Cardiac muscle cell (in vitro differentiated cells and primary cell): ENCODE data around the gene DNAI2. TPM values are rescaled to one million over a fixed set of nuclear protein-coding genes. Genes with fewer than 3 reads are reported as not detected.

ENCODE experiments used
- DNase-seq, 2 donors: peaks; one replicate each; pipeline versions ENCODE4 v3.0.0 to v3.0.0-alpha.2; 2010 to 2017; ENCODE audit warnings: low read depth in 1 of 2, low spot score in 1 of 2
- H3K27ac ChIP-seq: fragments of 200-600 bp; sonication (generic); 2 replicates; pipeline ENCODE4 v1.5.1; 2016
- H3K27me3 ChIP-seq: fragments of 200-600 bp; sonication (generic); 2 replicates; pipeline ENCODE4 v1.6.0; 2016; ENCODE audit warnings: control low read depth
- H3K36me3 ChIP-seq: fragments of 200-600 bp; sonication (generic); 2 replicates; pipeline ENCODE4 v1.5.1; 2016; ENCODE audit warnings: control low read depth
- H3K4me1 ChIP-seq: fragments of 200-600 bp; sonication (generic); 2 replicates; pipeline ENCODE4 v1.8.1; 2017; ENCODE audit warnings: low read depth, mild to moderate bottlenecking, mixed run types
- H3K4me3 ChIP-seq: fragments of 200-600 bp; sonication (generic); 2 replicates; pipeline ENCODE4 v1.5.1; 2016; ENCODE audit warnings: mild to moderate bottlenecking
- H3K9me3 ChIP-seq: fragments of 200-600 bp; sonication (generic); 2 replicates; pipeline ENCODE4 v1.5.1; 2017; ENCODE audit warnings: low read depth, mild to moderate bottlenecking, control low read depth
- CTCF ChIP-seq: IDR thresholded peaks from 2 replicates; pipeline ENCODE4 v1.5.1; 2012; ENCODE audit warnings: low read depth, mild to moderate bottlenecking, low read length
- polyA plus RNA-seq: library from polyadenylated mRNA; unstranded; fragments of >200 nt; fragmentation: Nextera tagmentation; extraction: Ambion mirVana; gene quantifications from 2 replicates; pipeline ENCODE4 v1.2.1, GENCODE V29; 2016
- total RNA-seq: library from RNA; depleted of rRNA; stranded (reverse); fragments of >200 nt; gene quantifications from 2 replicates; pipeline ENCODE4 v1.2.3, GENCODE V29; 2016

Gene DNAI2
- total and polyA plus RNA-seq, 2 experiments from 2014 or later = not detected

GRCh38 chr17:74252211-74252610 lies 21.8 kb upstream of the DNAI2 start:
- Histone ChIP-seq H3K27ac (no peak overlapping the region), H3K36me3 (no peaks in the 10 kb centered on the region), H3K4me3 (no peak overlapping the region), H3K27me3 (no peaks in the 10 kb centered on the region), H3K9me3 (no peaks in the 10 kb centered on the region), H3K4me1 (no peaks in the 10 kb centered on the region)
- DNase-seq = no peak
- no peak for TF ChIP-seq CTCF

GRCh38 chr17:74253036-74253435 lies 21.0 kb upstream of the DNAI2 start:
- H3K36me3 ChIP-seq = no peaks in the 10 kb centered on the region

GRCh38 chr17:74257311-74257710 lies 16.7 kb upstream of the DNAI2 start:
- no peak for TF ChIP-seq CTCF

More at GRCh38 chr17:74253036-74253435, 21.0 kb upstream of the DNAI2 start:
- no peaks in the 10 kb centered on the region for H3K4me1 ChIP-seq
- H3K4me3 ChIP-seq = no peak overlapping the region
- no peak for TF ChIP-seq CTCF
- H3K27me3 ChIP-seq = no peaks in the 10 kb centered on the region
- H3K27ac ChIP-seq = no peak overlapping the region
- no peak for DNase-seq
- H3K9me3 ChIP-seq = no peaks in the 10 kb centered on the region

GRCh38 chr17:74259667-74260524 lies 14.1 kb upstream of the DNAI2 start:
- H3K4me3 ChIP-seq = no peak overlapping the region
- no peaks in the 10 kb centered on the region for H3K9me3 ChIP-seq
- H3K4me1 ChIP-seq = no peaks in the 10 kb centered on the region
- no peaks in the 10 kb centered on the region for H3K27me3 ChIP-seq
- H3K27ac ChIP-seq = no peak overlapping the region
- no peaks in the 10 kb centered on the region for H3K36me3 ChIP-seq
- TF ChIP-seq CTCF = no peak
- no peak for DNase-seq

More at GRCh38 chr17:74257311-74257710, 16.7 kb upstream of the DNAI2 start:
- H3K27ac ChIP-seq = no peak overlapping the region
- H3K9me3 ChIP-seq = no peaks in the 10 kb centered on the region
- no peaks in the 10 kb centered on the region for H3K27me3 ChIP-seq
- DNase-seq = no peak
- H3K4me3 ChIP-seq = no peak overlapping the region
- H3K36me3 ChIP-seq = no peaks in the 10 kb centered on the region
- no peaks in the 10 kb centered on the region for H3K4me1 ChIP-seq

- no peaks in the 10 kb centered on the region for H3K4me1 ChIP-seq
- no peak for DNase-seq
- H3K36me3 ChIP-seq = no peaks in the 10 kb centered on the region
- no peak overlapping the region for H3K4me3 ChIP-seq
- H3K9me3 ChIP-seq = no peaks in the 10 kb centered on the region
- no peak for TF ChIP-seq CTCF
- H3K27me3 ChIP-seq = no peaks in the 10 kb centered on the region
- no peak overlapping the region for H3K27ac ChIP-seq
Observed at GRCh38 chr17:74260525-74260850, 13.5 kb upstream of the DNAI2 start.
